ENCODE data around the gene ENOX1. TPM values are rescaled to one million over a fixed set of nuclear protein-coding genes. Genes with fewer than 3 reads are reported as not detected.

ENOX1 gene
- total RNA-seq, 1 donor from 2014 or later: 0.79 TPM

GRCh38 chr13:43573802-43574514 lies 212.8 kb downstream of the ENOX1 start:
- H3K36me3 ChIP-seq (ENCODE audit: control insufficient read depth, insufficient read depth, low read length): no peaks in the 10 kb centered on the region
- peaks cover 1% of the 10 kb centered on the region for H3K27me3 ChIP-seq (ENCODE audit: control insufficient read depth, insufficient read depth, low read length)
- no peak for TF ChIP-seq CTCF (IDR thresholded peaks at IDR 0.05; ENCODE audit: insufficient read depth, low read length, severe bottlenecking)
- DNase-seq (ENCODE audit: low read depth) (no peak), FAIRE-seq (no peak)
- H3K4me3 ChIP-seq (ENCODE audit: low read depth, low read length): no peak overlapping the region

DNA sequence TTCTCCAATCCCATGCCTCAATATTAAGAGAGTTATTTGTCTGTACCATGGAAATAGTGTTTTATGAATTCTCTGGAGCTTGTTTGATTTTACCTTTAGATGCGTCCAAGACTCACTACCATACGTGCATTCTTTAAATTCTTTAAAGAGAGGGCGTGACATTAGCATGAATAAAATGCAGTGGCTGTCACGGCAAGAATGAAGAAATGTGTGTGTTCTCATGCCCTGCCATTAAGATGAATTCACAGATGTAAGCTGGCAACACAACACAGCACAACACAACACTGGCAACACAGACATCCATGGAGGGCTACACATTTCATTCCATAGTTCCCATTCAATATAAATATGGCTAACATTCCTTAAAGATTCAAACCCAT lies 213.4 kb downstream of the ENOX1 start:
- no peaks in the 10 kb centered on the region for H3K36me3 ChIP-seq (ENCODE audit: control insufficient read depth, insufficient read depth, low read length)
- FAIRE-seq (no peak), DNase-seq (ENCODE audit: low read depth) (peak; percentile 40)
- H3K27me3 ChIP-seq (ENCODE audit: control insufficient read depth, insufficient read depth, low read length): peaks cover 1% of the 10 kb centered on the region
- no peak for TF ChIP-seq CTCF (IDR thresholded peaks at IDR 0.05; ENCODE audit: insufficient read depth, low read length, severe bottlenecking)
- no peak overlapping the region for H3K4me3 ChIP-seq (ENCODE audit: low read depth, low read length)

DNA sequence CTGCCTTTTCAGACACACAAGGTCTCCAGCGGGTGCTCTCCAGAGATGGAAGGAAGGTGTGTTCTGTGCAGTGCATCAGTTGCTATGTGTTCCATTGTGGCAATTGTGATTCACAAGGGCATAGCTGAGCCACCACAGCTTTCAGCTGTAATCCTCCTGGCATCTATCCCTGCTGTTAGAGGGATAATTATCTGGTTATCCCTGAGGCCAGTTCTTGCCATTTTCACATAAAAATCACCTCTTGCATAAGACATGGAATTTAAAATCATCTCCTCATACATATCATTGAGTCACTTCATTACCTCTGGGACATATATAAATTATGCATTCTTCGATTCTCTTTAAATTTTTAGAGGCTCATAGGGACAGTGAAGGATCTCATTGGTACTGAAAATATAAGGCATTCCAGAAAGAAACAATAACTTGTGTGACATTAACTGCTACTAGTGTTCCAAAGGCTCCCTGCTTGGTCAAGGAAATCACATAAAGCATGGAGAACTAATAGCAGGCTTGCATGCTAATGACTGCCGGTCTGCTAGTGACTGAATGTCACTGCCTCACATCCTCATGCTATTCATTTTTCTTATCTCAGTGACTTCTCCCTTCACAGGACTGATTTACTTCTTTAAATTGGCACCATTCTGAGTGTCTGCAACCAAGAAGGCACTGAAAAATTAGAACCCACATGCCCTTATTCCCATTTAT lies 214.0 kb downstream of the ENOX1 start:
- Histone ChIP-seq H3K36me3 (ENCODE audit: control insufficient read depth, insufficient read depth, low read length) (no peaks in the 10 kb centered on the region), H3K27me3 (ENCODE audit: control insufficient read depth, insufficient read depth, low read length) (peaks cover 1% of the 10 kb centered on the region), H3K4me3 (ENCODE audit: low read depth, low read length) (no peak overlapping the region)
- DNase-seq (ENCODE audit: low read depth): peak; percentile 25
- FAIRE-seq: no peak
- TF ChIP-seq CTCF (IDR thresholded peaks at IDR 0.05; ENCODE audit: insufficient read depth, low read length, severe bottlenecking): no peak

DNA sequence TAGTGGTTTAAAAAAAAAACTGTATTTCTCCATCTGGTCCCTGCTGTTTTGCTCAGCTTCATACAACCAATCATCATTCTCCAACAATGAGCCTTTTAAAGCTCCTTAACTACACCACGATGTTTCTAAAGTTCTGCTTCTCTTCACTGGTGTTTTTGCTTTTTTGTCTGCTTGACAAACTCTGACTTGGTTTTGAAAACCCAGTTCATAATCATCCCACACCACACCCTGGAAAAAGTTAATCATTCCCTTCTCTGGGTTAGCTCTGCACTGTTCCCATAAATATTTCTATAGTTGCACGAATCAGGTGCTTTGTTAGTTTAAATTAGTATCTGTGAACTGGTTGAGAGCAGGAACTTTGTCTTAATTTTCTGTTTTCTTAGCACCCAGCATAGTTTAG lies 217.1 kb downstream of the ENOX1 start:
- Histone ChIP-seq H3K36me3 (ENCODE audit: control insufficient read depth, insufficient read depth, low read length) (no peaks in the 10 kb centered on the region), H3K4me3 (ENCODE audit: low read depth, low read length) (no peak overlapping the region), H3K27me3 (ENCODE audit: control insufficient read depth, insufficient read depth, low read length) (peaks cover 1% of the 10 kb centered on the region)
- FAIRE-seq (no peak), DNase-seq (ENCODE audit: low read depth) (no peak)
- no peak for TF ChIP-seq CTCF (IDR thresholded peaks at IDR 0.05; ENCODE audit: insufficient read depth, low read length, severe bottlenecking)

- no peaks in the 10 kb centered on the region for H3K36me3 ChIP-seq (ENCODE audit: control insufficient read depth, insufficient read depth, low read length)
- FAIRE-seq (no peak), DNase-seq (ENCODE audit: low read depth) (peak; percentile 58)
- no peak overlapping the region for H3K4me3 ChIP-seq (ENCODE audit: low read depth, low read length)
- TF ChIP-seq CTCF (IDR thresholded peaks at IDR 0.05; ENCODE audit: insufficient read depth, low read length, severe bottlenecking): no peak
- H3K27me3 ChIP-seq (ENCODE audit: control insufficient read depth, insufficient read depth, low read length): peaks cover 1% of the 10 kb centered on the region
These were observed 219.2 kb downstream of the ENOX1 start for GRCh38 chr13:43567608-43568007.

Measured in bronchial epithelial cell (primary cell).